Tibial artery (tissue), 4 donors: ENCODE data around the gene IGF2R.

Experiments used
- DNase-seq, 2 donors: peaks; one replicate each; pipeline ENCODE4 v3.0.0-alpha.2; 2019
- H3K27ac ChIP-seq, 2 donors: fragments of 200-600 bp; sonication (generic) in 1 of 2; 1 replicate in 1 of 2; 2 replicates in 1 of 2; pipeline ENCODE4 v1.5.1; 2018 to 2019; ENCODE audit warnings: mild to moderate bottlenecking in 1 of 2
- H3K27me3 ChIP-seq, 2 donors: fragments of 200-600 bp; sonication (generic) in 1 of 2; one replicate each; pipeline versions ENCODE4 v1.5.1 to v1.6.0; 2016 to 2019
- H3K36me3 ChIP-seq, 3 donors: fragments of 200-600 bp; sonication (generic) in 2 of 3; one replicate each; pipeline ENCODE4 v1.5.1; 2016 to 2019; ENCODE audit warnings: mild to moderate bottlenecking in 2 of 3
- H3K4me1 ChIP-seq, 4 donors: fragments of 200-600 bp; sonication (generic) in 2 of 4; 1 replicate in 3 of 4; 2 replicates in 1 of 4; pipeline ENCODE4 v1.5.1; 2016 to 2019
- H3K4me3 ChIP-seq, 2 donors: fragments of 200-600 bp; sonication (generic) in 1 of 2; 1 replicate in 1 of 2; 2 replicates in 1 of 2; pipeline ENCODE4 v1.5.1; 2018 to 2019; ENCODE audit warnings: mild to moderate bottlenecking in 2 of 2
- H3K9me3 ChIP-seq, 3 donors: fragments of 200-600 bp; sonication (generic) in 1 of 3; one replicate each; pipeline ENCODE4 v1.5.1; 2016 to 2019
- intact Hi-C: fragments of 100-400 bp; cut with DNase I; formaldehyde crosslinking; loops from one replicate; pipeline ENCODE4 v1.15.0; 2023; ENCODE audit warnings: low total_unique reads
- TF ChIP-seq, protein P1 (sequence below), 2 experiments: fragments of 200-600 bp in 1 of 2; fragments of 450-650 bp in 1 of 2; IDR thresholded peaks; one replicate each; pipeline ENCODE4 v1.5.1; 2017 to 2019; ENCODE audit warnings: antibody characterized with exemption in 2 of 2, mild to moderate bottlenecking in 1 of 2, moderate library complexity in 1 of 2

Gene IGF2R

DNA sequence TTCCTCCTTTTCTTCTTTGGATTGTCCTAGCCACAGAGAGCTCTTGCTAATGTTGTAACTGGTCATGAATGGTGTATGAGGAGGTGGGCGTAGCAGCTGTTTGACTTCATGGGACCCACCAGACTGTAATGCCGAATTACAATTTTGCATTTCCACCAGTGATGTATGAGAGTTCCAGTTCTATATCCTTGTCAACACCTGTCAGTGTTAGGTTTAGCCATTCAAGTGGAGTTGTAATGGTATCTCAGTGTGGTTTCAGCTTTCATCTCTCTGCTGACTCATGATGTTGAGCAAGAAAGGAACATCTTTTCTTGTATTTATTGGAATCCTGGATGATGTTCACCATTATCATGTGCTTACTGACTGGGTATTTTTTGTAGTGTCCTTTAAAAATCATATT is 5.1 kb downstream of the IGF2R start:
- no peak for DNase-seq
- Histone ChIP-seq H3K27ac (no peak overlapping the region), H3K27me3 (no peaks in the 10 kb centered on the region), H3K36me3 (no peaks in the 10 kb centered on the region), H3K4me1 (peaks cover 0 to 66% (median 37%) of the 10 kb centered on the region in 4 donors), H3K4me3 (no peak overlapping the region), H3K9me3 (no peaks in the 10 kb centered on the region)
- TF ChIP-seq, protein P1, sequence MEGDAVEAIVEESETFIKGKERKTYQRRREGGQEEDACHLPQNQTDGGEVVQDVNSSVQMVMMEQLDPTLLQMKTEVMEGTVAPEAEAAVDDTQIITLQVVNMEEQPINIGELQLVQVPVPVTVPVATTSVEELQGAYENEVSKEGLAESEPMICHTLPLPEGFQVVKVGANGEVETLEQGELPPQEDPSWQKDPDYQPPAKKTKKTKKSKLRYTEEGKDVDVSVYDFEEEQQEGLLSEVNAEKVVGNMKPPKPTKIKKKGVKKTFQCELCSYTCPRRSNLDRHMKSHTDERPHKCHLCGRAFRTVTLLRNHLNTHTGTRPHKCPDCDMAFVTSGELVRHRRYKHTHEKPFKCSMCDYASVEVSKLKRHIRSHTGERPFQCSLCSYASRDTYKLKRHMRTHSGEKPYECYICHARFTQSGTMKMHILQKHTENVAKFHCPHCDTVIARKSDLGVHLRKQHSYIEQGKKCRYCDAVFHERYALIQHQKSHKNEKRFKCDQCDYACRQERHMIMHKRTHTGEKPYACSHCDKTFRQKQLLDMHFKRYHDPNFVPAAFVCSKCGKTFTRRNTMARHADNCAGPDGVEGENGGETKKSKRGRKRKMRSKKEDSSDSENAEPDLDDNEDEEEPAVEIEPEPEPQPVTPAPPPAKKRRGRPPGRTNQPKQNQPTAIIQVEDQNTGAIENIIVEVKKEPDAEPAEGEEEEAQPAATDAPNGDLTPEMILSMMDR (IDR thresholded peaks at IDR 0.05) = no peak
- intact Hi-C loops = loop anchor here (5.0 kb wide), 1 partner anchor 68 kb away; no protein-coding TSS in a partner anchor

GRCh38 chr6:159974932-159975331 is 6.0 kb downstream of the IGF2R start:
- intact Hi-C loops = loop anchor here (5.0 kb wide), 1 partner anchor 67 kb away; no protein-coding TSS in a partner anchor
- Histone ChIP-seq H3K9me3 (no peaks in the 10 kb centered on the region), H3K4me1 (peaks cover 0 to 73% (median 42%) of the 10 kb centered on the region in 4 donors), H3K4me3 (no peak overlapping the region), H3K27me3 (no peaks in the 10 kb centered on the region), H3K27ac (no peak overlapping the region), H3K36me3 (no peaks in the 10 kb centered on the region)
- no peak for DNase-seq
- TF ChIP-seq, protein P1 (IDR thresholded peaks at IDR 0.05) = no peak

DNA sequence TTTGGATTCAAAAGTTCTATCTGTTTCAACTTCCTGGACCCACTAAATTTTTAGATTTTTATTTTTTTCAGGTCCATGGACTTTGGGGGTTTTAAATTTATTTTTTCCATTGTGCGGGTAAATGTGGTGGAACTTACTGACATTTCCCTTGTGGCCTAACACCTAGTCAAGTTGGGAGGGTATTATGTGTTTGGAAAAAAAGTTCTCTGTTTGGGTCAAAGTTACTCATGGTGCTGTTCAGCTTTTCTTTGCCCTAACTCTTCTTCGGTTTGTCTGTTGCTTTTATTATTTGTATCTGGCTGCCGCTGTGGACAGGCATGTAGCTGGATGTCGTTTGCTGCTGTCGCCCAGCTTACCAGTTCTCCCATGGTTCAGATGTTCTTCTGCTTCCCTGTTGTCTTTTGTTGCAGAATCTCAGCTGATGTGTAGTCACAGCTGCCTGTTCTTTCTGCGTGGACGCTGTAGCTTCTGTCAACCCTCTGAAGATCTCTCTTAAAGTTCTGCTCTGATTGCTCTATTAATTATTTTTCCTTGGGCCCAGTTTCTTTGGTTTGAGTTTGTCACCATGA is 7.9 kb downstream of the IGF2R start:
- Histone ChIP-seq H3K4me3 (no peak overlapping the region), H3K4me1 (peaks cover 0 to 73% (median 45%) of the 10 kb centered on the region in 4 donors), H3K27me3 (no peaks in the 10 kb centered on the region), H3K27ac (peak overlapping the region; percentile 24 to 52), H3K9me3 (no peaks in the 10 kb centered on the region), H3K36me3 (no peaks in the 10 kb centered on the region)
- TF ChIP-seq, protein P1 (IDR thresholded peaks at IDR 0.05) = no peak
- intact Hi-C loops = no loop called here
- no peak for DNase-seq

GRCh38 chr6:159977255-159977903 is 8.5 kb downstream of the IGF2R start:
- TF ChIP-seq, protein P1 (IDR thresholded peaks at IDR 0.05) = no peak
- no peak for DNase-seq
- intact Hi-C loops = no loop called here
- Histone ChIP-seq H3K36me3 (no peaks in the 10 kb centered on the region), H3K27ac (peak overlapping the region; percentile 24 to 52), H3K4me3 (no peak overlapping the region), H3K4me1 (peaks cover 0 to 78% (median 47%) of the 10 kb centered on the region in 4 donors), H3K27me3 (no peaks in the 10 kb centered on the region), H3K9me3 (no peaks in the 10 kb centered on the region)

GRCh38 chr6:159977904-159978268 is 9.0 kb downstream of the IGF2R start:
- H3K27ac ChIP-seq = no peak overlapping the region
- no peak for DNase-seq

More at GRCh38 chr6:159977904-159978268, 9.0 kb downstream of the IGF2R start:
- H3K27me3 ChIP-seq = no peaks in the 10 kb centered on the region
- H3K9me3 ChIP-seq = no peaks in the 10 kb centered on the region
- intact Hi-C loops = no loop called here
- H3K36me3 ChIP-seq = no peaks in the 10 kb centered on the region
- H3K4me3 ChIP-seq = no peak overlapping the region
- TF ChIP-seq, protein P1 (IDR thresholded peaks at IDR 0.05) = no peak
- peaks cover 0 to 79% (median 46%) of the 10 kb centered on the region in 4 donors for H3K4me1 ChIP-seq
